ENCODE measurements around the gene RSBN1L.
A peak's percentile ranks its signal among the peaks of the same experiment; 100 is the strongest.
"Not testable (repeated sequence)": the region's sequence is repeated elsewhere in the genome, so short reads cannot be mapped to it uniquely, and the experiment has no call there.

The RSBN1L gene

GRCh38 chr7:77687747-77688144 lies 8.5 kb upstream of the RSBN1L start:
- DNase-seq (ENCODE audit: low read depth, low spot score), result no peak

DNA sequence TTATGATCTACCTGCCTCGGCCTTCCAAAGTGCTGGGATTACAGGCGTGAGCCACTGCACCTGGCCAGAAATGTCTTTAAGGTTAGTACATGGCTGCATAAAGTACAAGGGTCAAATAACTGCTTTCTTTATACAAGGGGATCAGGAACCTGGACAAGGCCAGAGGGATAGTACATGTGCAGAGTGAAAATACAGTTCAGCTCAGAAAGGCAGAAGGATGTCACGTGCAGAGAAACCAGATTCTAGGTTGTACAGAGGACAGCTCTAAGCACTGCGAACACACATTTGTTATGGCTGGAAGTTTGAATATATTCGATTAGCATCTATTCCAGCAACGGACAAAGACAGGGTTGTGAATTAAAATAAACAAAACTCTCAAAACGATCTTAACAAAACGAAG lies 6.0 kb upstream of the RSBN1L start:
- no peak for DNase-seq (ENCODE audit: low read depth, low spot score)

GRCh38 chr7:77691892-77692491 lies 4.3 kb upstream of the RSBN1L start:
- DNase-seq (ENCODE audit: low read depth, low spot score), result no peak

DNA sequence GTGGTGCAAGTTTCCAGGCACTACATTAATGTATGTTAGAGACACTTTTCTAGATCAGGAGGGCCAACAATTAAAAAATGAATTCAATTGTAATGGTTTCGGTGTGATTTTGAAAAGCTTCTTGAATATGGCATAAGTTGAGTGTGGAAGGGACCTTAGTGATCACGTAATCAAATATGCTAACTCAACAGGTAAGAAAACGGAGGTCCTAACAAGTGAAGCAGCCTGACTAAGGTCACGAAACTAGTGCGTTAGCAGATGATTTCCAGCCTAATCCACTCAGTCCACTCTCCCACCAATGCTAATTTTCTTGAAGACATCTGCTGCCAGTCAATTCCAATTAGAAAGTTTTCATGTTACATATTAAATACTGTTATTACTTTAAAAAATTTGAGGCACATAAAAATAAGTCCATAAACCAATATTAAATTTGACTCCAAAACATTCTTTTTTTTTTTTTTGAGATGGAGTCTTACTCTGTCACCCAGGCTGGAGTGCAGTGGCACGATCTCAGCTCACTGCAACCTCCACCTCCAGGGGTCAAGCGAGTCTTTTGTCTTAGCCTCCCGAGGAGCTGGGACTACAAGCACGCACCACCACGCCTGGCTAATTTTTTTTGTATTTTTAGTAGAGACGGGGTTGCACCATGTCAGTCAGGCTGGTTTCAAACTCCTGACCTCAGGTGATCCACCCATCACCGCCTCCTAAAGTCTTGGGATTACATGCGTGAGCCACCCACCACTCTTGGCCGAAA lies 2.3 kb upstream of the RSBN1L start:
- DNase-seq (ENCODE audit: low read depth, low spot score), result no peak

- peak; percentile 22 for DNase-seq (ENCODE audit: low read depth, low spot score)
Measured at GRCh38 chr7:77696643-77697534, 630 bp downstream of the RSBN1L start.

GRCh38 chr7:77697535-77697831 lies 1.2 kb downstream of the RSBN1L start:
- no peak for DNase-seq (ENCODE audit: low read depth, low spot score)

DNA sequence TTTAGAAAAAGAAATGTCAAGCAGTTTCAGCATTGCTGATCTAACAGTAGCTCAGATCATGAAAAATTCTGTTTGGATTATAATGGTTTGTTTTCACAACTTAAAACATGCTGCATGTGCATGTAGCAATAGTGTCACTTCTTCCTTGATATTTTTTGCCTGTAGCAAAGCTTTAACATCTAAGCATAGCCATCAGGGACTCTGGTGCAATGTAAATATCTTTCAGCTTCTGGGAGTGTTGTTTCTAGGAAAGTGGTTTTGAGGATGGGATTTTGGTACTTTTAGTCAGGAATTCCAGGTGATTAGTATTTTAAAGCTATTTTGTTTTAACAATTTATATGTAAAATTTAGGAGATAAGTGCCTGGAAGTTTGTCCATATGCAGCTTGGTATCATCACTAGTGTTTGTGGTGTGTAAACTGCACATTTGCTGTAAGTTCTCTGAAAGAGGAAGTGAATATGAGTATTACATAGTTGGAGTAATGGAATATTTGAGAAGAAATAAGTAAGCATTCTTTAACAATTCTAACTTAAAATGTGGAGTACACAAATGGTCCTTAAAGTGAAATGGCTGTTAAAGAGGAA lies 1.9 kb downstream of the RSBN1L start:
- no peak for DNase-seq (ENCODE audit: low read depth, low spot score)

DNA sequence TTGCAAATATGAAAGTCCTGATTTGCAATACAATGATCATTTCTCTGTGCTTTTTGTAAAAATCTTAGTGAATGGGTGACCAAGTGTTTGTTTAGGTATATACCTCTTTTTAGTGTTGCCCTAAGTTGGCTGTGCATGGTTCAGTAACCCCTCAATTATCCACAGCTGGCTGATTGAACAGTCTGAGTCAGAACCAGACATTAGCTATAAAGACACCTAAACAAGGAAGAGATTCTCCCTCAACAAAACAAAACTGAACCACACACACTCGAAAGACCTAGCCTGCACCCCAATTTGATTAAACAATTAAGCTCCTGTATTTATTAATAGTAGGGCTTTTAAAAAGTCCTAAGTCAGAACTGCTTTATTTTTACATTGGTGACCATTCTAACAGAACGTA lies 2.8 kb downstream of the RSBN1L start:
- DNase-seq (ENCODE audit: low read depth, low spot score), result no peak

DNA sequence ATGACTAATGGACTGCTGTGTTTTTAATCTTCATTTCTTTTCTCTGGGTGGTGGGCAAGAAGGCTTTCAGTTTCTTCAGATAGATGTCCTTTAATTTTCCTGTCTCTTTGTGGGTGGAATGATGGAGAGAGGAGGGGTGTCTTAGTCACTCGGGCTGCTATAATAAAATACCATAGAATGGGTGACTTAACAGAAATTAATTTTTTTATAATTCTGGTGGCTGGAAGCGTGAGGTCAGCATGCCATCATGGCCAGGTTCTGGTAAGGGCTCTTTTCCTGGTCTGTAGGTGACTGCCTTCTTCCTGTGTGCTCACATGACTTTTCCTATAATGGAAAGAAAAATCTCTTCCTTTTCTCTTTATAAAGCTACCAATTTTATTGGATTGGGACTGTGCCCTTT lies 6.3 kb downstream of the RSBN1L start:
- no peak for DNase-seq (ENCODE audit: low read depth, low spot score)

DNA sequence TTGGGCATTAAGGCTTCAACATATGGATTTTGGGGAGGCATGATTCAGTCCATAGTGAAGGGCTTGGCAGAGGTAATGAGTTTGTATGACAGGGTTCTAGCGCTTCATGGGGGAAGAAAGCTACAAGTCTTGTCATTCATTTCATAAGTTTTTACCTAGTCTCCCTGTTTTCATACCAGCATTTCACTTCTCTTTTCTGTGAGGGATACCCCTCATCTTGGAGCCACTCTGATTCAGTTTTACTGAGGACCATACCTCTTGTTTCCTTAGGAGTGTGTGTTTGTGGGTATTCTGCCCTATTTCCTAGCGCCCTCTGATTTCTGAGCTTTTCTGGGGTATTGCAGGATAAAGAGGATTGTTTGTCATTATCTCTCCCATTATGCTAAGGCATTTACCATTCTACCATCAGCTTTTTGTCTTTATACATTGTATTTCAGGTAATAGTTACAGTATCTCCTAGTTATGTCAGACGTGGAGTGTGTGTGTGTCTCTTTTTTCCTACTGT lies 6.8 kb downstream of the RSBN1L start:
- DNase-seq (ENCODE audit: low read depth, low spot score), result no peak

DNA sequence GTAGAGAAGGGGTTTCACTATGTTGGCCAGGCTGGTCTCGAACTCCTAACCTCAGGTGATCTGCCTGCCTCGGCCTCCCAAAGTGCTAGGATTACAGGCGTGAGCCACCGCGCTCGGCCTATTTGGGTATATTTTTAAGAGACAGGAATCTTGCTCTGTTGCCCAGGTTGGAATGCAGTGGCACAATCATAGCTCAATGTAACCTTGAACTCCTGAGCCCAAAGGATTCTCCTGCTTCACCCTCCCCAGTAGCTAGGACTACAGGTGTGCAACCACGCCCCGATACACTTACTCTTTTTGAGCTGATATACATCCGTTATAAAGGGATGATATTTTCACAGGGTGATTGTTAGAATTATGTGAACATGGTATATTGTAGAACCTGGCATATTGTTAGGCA lies 7.4 kb downstream of the RSBN1L start:
- not testable (repeated sequence) for DNase-seq (ENCODE audit: low read depth, low spot score)

- no peak for DNase-seq (ENCODE audit: low read depth, low spot score)
Measured at GRCh38 chr7:77707504-77707992, 11.3 kb downstream of the RSBN1L start.

DNA sequence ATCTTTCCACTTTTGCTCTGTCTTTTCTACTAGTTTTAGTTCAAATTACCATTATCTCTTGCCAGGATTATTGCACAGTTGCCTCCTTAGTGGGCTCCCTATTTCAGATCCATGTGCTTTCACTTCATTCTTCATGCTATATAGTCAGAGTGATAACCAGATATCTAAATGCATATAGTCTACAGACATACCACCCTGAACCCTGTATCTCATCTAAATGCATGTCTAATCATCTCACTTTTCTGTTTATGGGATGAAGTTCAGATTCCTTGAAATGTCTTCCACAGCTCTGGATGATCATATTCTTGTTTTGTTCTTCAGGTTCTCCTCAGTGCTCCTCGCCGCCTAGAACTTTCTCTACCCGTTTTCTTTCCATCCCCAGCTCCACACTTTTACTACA lies 13.8 kb downstream of the RSBN1L start:
- no peak for DNase-seq (ENCODE audit: low read depth, low spot score)

DNA sequence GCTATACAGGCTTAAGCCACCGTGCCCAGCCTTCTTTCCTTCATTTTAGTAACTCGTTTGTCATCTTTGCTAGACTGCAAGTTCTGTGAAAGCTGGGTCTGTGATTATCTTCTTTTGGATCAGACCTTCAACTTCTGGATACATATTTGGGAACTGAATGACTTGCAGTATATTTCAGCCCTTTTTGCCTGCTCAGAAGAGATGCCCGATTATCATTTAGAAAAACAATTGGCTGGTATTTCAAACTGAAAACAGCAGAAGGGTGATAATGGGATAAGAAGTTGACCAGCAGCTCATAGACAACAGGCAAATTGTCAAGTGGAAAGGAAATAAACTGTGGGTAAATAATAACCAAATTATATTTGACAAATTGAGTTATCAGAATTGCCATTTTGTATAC lies 14.6 kb downstream of the RSBN1L start:
- no peak for DNase-seq (ENCODE audit: low read depth, low spot score)

- no peak for DNase-seq (ENCODE audit: low read depth, low spot score)
Measured at GRCh38 chr7:77714195-77714594, 17.9 kb downstream of the RSBN1L start.

GRCh38 chr7:77714931-77715330 lies 18.7 kb downstream of the RSBN1L start:
- not testable (repeated sequence) for DNase-seq (ENCODE audit: low read depth, low spot score)

DNA sequence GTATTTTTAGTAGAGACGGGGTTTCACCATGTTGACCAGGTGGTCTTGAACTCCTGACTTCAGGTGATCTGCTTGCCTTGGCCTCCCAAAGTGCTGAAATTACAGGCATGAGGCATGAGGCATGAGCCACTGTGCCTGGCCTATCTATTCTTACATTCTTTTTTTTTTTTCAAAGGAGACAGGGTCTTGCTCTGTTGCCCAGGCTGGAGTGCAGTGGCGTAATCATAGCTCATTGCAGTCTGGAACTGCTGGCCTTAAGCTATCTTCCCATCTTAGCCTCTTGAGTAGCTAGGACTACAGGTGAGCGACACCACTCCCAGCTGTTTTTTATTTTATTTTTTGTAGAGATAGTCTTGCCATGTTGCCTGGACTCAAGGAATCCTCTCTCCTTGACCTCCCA lies 20.5 kb downstream of the RSBN1L start:
- DNase-seq (ENCODE audit: low read depth, low spot score), result no peak

DNA sequence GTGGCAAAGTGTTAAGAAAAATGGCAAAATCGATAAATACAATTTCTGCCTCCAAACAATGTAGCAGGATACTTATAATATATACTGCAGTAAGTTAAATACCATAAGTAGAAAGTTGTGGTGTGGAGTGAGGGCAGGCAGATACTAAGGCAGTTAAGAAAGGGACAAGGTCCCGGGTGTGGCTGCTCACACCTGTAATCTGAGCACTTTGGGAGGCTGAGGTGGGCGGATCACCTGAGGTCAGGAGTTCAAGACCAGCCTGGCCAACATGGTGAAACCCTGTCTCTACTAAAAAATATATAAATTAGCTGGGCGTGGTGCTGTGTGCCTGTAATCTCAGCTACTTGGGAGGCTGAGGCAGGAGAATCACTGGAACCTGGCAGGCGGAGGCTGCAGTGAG lies 21.3 kb downstream of the RSBN1L start:
- DNase-seq (ENCODE audit: low read depth, low spot score), result not testable (repeated sequence)

DNA sequence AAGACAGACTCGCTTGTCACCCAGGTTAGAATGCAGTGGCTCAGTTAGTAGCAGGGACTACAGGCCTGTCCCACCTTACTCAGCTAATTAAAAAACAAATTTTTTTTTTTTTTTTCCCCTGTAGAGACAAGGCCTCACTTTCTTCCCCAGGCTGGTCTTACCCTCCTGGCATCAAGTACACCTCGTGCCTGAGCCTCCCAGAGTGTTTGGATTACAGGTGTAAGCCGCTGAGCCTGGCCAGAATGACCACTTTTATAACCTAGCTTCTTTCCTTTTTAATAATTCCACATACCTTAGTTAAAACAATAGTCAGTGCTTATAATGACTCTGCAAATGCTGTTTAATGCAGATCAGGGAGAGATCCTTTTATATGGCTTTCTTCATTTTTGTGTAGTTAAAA lies 31.3 kb downstream of the RSBN1L start:
- no peak for DNase-seq (ENCODE audit: low read depth, low spot score)

GRCh38 chr7:77727936-77728701 lies 31.9 kb downstream of the RSBN1L start:
- DNase-seq (ENCODE audit: low read depth, low spot score), result peak; percentile 32
